HepG2 (cell line): ENCODE results near the gene CBLC. TPM values are rescaled to one million over a fixed set of nuclear protein-coding genes. Genes with fewer than 3 reads are reported as not detected.

Experiments used
- ATAC-seq: fragments of 200-7000 bp; cut with Tn5 transposase; 3 replicates; pipeline ENCODE4 v1.9.1; 2020; ENCODE audit warnings: mild to moderate bottlenecking, moderate library complexity
- BruUV-seq: library from RNA; stranded (reverse); fragments of 400-500 nt; replicated peaks from 2 replicates; lab custom pipeline; 2021; lab: Mats Ljungman, UMichigan
- CTCF ChIA-PET: fragments of 300-600 bp; formaldehyde crosslinking; extraction: SDS; loops from one replicate; lab custom pipeline; 2021; ENCODE audit warnings: low total read pairs, inconsistent platforms, low intra/inter-chr PET ratio; lab: Yijun Ruan, JAX
- POLR2A ChIA-PET: fragments of 350-600 bp; sonication (Branson Sonifier 250); formaldehyde crosslinking; loops from one replicate; lab custom pipeline; 2020; ENCODE audit warnings: antibody characterized with exemption, inconsistent platforms; lab: Yijun Ruan, JAX
- DNase-seq: peaks from one replicate; pipeline ENCODE4 v3.0.0-alpha.2; 2015; ENCODE audit warnings: low spot score
- FAIRE-seq: peaks from 3 replicates; lab custom pipeline; 2011; peaks lifted over from hg19 to GRCh38; lab: Jason Lieb, UNC
- H2AFZ ChIP-seq: one replicate; pipeline ENCODE4 v1.6.1; 2011; ENCODE audit warnings: low read length, inconsistent platforms
- H3K27ac ChIP-seq: fragments of 300-600 bp; 3 replicates; pipeline ENCODE4 v1.8.0; 2011; ENCODE audit warnings: mixed run types, mild to moderate bottlenecking, mixed read lengths, low read length, inconsistent platforms; ENCODE audit not compliant: insufficient read depth; ENCODE audit errors: extremely low read length
- H3K27me3 ChIP-seq, 2 experiments: fragments of 200-600 bp in 1 of 2; 2 replicates in 1 of 2; 3 replicates in 1 of 2; pipeline versions ENCODE4 v1.6.0 to v1.8.0; 2011; ENCODE audit warnings: low read length in 2 of 2, mild to moderate bottlenecking in 2 of 2, moderate library complexity in 2 of 2, inconsistent platforms in 1 of 2; ENCODE audit not compliant: insufficient read depth in 2 of 2, control insufficient read depth in 1 of 2
- H3K36me3 ChIP-seq, 2 experiments: fragments of 200-600 bp in 1 of 2; replicated peaks in 1 of 2; 2 replicates in 1 of 2; 3 replicates in 1 of 2; pipeline versions ENCODE4 v1.5.1 to v1.8.0; 2011; ENCODE audit warnings: low read length in 2 of 2, inconsistent platforms in 1 of 2; ENCODE audit not compliant: insufficient read depth in 2 of 2, control insufficient read depth in 1 of 2
- H3K4me1 ChIP-seq: 2 replicates; pipeline ENCODE4 v1.5.1; 2012; ENCODE audit warnings: low read length, inconsistent platforms; ENCODE audit not compliant: insufficient read depth
- H3K4me2 ChIP-seq: 2 replicates; pipeline ENCODE4 v1.6.0; 2011; ENCODE audit warnings: low read depth, low read length, inconsistent platforms
- H3K4me3 ChIP-seq, 3 experiments: fragments of 200-600 bp in 1 of 3; sonication (generic), shearing (Covaris generic) in 1 of 3; replicated peaks in 1 of 3; 2 replicates each; pipeline ENCODE4 v1.5.1; 2011 to 2016; ENCODE audit warnings: low read length in 3 of 3, inconsistent platforms in 2 of 3, low read depth in 2 of 3, mild to moderate bottlenecking in 2 of 3, control low read depth in 1 of 3, mixed read lengths in 1 of 3; ENCODE audit not compliant: insufficient read depth in 1 of 3
- H3K79me2 ChIP-seq: one replicate; pipeline ENCODE4 v1.6.1; 2011; ENCODE audit warnings: low read length, inconsistent platforms; ENCODE audit not compliant: insufficient read depth
- H3K9ac ChIP-seq: 2 replicates; pipeline ENCODE4 v1.6.0; 2011; ENCODE audit warnings: mild to moderate bottlenecking, low read depth, low read length, inconsistent platforms; ENCODE audit not compliant: insufficient read depth
- H3K9me3 ChIP-seq: 2 replicates; pipeline ENCODE4 v1.5.1; 2012; ENCODE audit warnings: mild to moderate bottlenecking, low read length
- H4K20me1 ChIP-seq: 2 replicates; pipeline ENCODE4 v1.6.0; 2011; ENCODE audit warnings: inconsistent platforms, mild to moderate bottlenecking, low read length, moderate library complexity; ENCODE audit not compliant: insufficient read depth
- EED ChIP-seq: sonication (generic); formaldehyde crosslinking; IDR thresholded peaks from 2 replicates; pipeline ENCODE4 v1.5.0; 2020; ENCODE audit warnings: mild to moderate bottlenecking, missing genetic modification reagents
- JUN ChIP-seq: sonication (generic); formaldehyde crosslinking; IDR thresholded peaks from 2 replicates; pipeline ENCODE4 v1.4.0; 2020; ENCODE audit warnings: mild to moderate bottlenecking, missing genetic modification reagents
- KDM1A ChIP-seq: IDR thresholded peaks from 2 replicates; pipeline ENCODE4 v1.6.1; 2016; ENCODE audit warnings: missing compliant biosample characterization
- MEIS2 ChIP-seq: sonication (generic); formaldehyde crosslinking; IDR thresholded peaks from 2 replicates; pipeline ENCODE4 v1.9.0; 2021; ENCODE audit warnings: mild to moderate bottlenecking, missing genetic modification reagents
- PTBP1 ChIP-seq: fragments of 200-400 bp; formaldehyde crosslinking; IDR thresholded peaks from 2 replicates; pipeline ENCODE4 v1.6.1; 2018; ENCODE audit warnings: low read length, low read depth; ENCODE audit not compliant: poor library complexity, severe bottlenecking
- RBFOX2 ChIP-seq: fragments of 200-400 bp; formaldehyde crosslinking; IDR thresholded peaks from 2 replicates; pipeline ENCODE4 v1.6.1; 2017; ENCODE audit warnings: low read depth, mild to moderate bottlenecking, low read length
- ZMYM3 ChIP-seq: sonication (generic); formaldehyde crosslinking; IDR thresholded peaks from 2 replicates; pipeline ENCODE4 v1.5.1; 2020; ENCODE audit warnings: mild to moderate bottlenecking, missing genetic modification reagents
- ZNF30 ChIP-seq: sonication (generic); formaldehyde crosslinking; IDR thresholded peaks from 2 replicates; pipeline ENCODE4 v1.5.0; 2020; ENCODE audit warnings: mild to moderate bottlenecking, missing genetic modification reagents
- ZNF570 ChIP-seq: sonication (generic); formaldehyde crosslinking; IDR thresholded peaks from 2 replicates; pipeline ENCODE4 v1.4.0; 2020; ENCODE audit warnings: mild to moderate bottlenecking, missing genetic modification reagents, borderline replicate concordance
- ZNF614 ChIP-seq: IDR thresholded peaks from 2 replicates; pipeline ENCODE4 v1.6.1; 2018; ENCODE audit warnings: missing biosample characterization, missing genetic modification reagents, inconsistent platforms, borderline replicate concordance
- ZNF629 ChIP-seq: sonication (generic); formaldehyde crosslinking; conservative IDR thresholded peaks from 2 replicates; pipeline ENCODE4 v1.5.0; 2020; ENCODE audit warnings: missing genetic modification reagents
- ZSCAN31 ChIP-seq: sonication (generic); formaldehyde crosslinking; IDR thresholded peaks from 2 replicates; pipeline ENCODE4 v1.5.0; 2020; ENCODE audit warnings: low read depth, mild to moderate bottlenecking, missing genetic modification reagents
- WGBS: methylation state at CpG from one replicate; pipeline ENCODE4 v1.1.6; 2017; ENCODE audit warnings: low lambda C conversion rate; 5-methylcytosine and 5-hydroxymethylcytosine counted together
- in situ Hi-C: cut with HindIII; loops from 2 replicates; pipeline ENCODE4 v1.10.0; 2017; ENCODE audit warnings: low pct_unique_long_range_greater_than_20kb; ENCODE audit not compliant: extremely low pct_ligation_motif_present
- intact Hi-C: fragments of 100-400 bp; cut with micrococcal nuclease; formaldehyde crosslinking; loops from one replicate; pipeline ENCODE4 v1.10.0; 2022; ENCODE audit not compliant: unreplicated experiment
- polyA plus RNA-seq, 8 experiments: library from polyadenylated mRNA; depleted of rRNA in 3 of 8; stranded (reverse) in 7 of 8; unstranded in 1 of 8; fragments of >200 nt; fragmentation: Illumina TruSeq in 4 of 8; extraction: Trizol in 4 of 8; gene quantifications; 2 replicates each; pipeline versions ENCODE4 v1.2.1 to v1.2.3, GENCODE V29; 2011 to 2016; ENCODE audit warnings: low read depth in 4 of 8, missing spikeins in 1 of 8, mixed read lengths in 1 of 8; ENCODE audit not compliant: insufficient read depth in 1 of 8
- total RNA-seq, 5 experiments: library from RNA; depleted of rRNA; stranded (reverse); fragments of >200 nt; fragmentation: Illumina TruSeq; extraction: Trizol; gene quantifications; 2 replicates each; pipeline ENCODE4 v1.2.3, GENCODE V29; 2016; ENCODE audit warnings: low read depth in 1 of 5
- TF ChIP-seq, protein P1 (sequence below): sonication (generic); formaldehyde crosslinking; IDR thresholded peaks from 2 replicates; pipeline ENCODE4 v1.4.0; 2020; ENCODE audit warnings: missing genetic modification reagents, borderline replicate concordance

CBLC gene
- total and polyA plus RNA-seq, 2 of the 13 experiments (the other 11 are each of a cell fraction or from before 2014, with no cell fraction given) = 1.8 to 2.6 TPM

DNA sequence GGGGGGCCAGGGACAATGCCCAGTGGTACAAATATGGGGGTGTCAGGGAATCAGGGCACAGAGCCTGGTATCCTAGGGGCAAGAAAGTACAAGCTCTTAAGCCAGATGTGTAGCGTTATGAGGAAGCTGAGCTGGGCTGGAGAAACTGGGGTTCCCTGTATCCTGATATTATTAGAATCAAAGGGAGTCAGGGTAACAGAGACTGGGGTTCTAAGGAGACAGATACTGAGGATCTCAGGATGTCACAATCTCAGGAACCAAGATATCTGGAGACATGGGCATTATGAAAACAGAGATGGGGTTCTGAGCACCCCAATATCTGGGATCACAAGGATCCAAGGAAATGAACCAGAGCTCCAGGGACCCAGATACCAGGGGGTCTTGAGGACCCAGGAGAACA, 28.4 kb upstream of the CBLC start (continued):
- TF ChIP-seq, protein P1, sequence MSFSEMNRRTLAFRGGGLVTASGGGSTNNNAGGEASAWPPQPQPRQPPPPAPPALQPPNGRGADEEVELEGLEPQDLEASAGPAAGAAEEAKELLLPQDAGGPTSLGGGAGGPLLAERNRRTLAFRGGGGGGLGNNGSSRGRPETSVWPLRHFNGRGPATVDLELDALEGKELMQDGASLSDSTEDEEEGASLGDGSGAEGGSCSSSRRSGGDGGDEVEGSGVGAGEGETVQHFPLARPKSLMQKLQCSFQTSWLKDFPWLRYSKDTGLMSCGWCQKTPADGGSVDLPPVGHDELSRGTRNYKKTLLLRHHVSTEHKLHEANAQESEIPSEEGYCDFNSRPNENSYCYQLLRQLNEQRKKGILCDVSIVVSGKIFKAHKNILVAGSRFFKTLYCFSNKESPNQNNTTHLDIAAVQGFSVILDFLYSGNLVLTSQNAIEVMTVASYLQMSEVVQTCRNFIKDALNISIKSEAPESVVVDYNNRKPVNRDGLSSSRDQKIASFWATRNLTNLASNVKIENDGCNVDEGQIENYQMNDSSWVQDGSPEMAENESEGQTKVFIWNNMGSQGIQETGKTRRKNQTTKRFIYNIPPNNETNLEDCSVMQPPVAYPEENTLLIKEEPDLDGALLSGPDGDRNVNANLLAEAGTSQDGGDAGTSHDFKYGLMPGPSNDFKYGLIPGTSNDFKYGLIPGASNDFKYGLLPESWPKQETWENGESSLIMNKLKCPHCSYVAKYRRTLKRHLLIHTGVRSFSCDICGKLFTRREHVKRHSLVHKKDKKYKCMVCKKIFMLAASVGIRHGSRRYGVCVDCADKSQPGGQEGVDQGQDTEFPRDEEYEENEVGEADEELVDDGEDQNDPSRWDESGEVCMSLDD (CRISPR knock-in tag) = peak; percentile 54; the same call in 1 of the 2 replicates

DNA sequence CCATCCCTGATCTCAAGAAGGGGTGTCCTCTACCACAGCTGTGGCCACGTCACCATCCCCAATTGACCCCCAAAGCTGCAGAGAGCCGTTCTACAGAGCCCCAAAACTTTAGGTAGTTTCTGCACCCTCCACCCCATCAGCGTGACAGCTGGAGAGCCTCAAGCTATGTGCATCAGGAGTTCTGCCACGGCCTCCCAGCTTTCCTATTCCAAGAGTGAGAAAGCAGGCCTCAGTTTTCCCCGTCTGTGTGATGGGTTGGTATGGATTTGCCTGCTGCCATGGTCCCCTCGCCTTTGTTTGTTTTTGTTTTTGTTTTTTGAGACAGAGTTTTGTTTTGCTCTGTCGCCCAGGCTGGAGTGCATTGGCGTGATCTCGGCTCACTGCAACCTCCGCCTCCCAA, 27.7 kb upstream of the CBLC start:
- 93% methylated on average over 10 of the region's 10 CpGs for WGBS
- ChIA-PET POLR2A (interaction anchor here (1.2 to 1.7 kb wide), 2 partner anchors 11 to 25 kb away, joined by 8 to 9 read pairs; no protein-coding TSS in a partner anchor), CTCF (no interaction called here)
- H3K4me1 ChIP-seq = peaks cover 80% of the 10 kb centered on the region
- no peak for ATAC-seq
- no TSS peak for BruUV-seq
- peak overlapping the region; percentile 71 to 97 (median 79); a peak in 5 of 6 replicates for H3K4me3 ChIP-seq
- in situ Hi-C loops (no loop called here), intact Hi-C loops (no loop called here)
- DNase-seq = no peak
- peak overlapping the region; percentile 84 for H3K4me2 ChIP-seq
- H2AFZ ChIP-seq = no peak overlapping the region
- H3K79me2 ChIP-seq = peaks cover 16% of the 10 kb centered on the region
- H3K36me3 ChIP-seq = peaks cover 2 to 8% of the 10 kb centered on the region in 2 experiments; a peak in 4 of 5 replicates
- TF ChIP-seq KDM1A (0 out of 2 replicates have a peak, but pooled peaks have one; percentile 10), ZNF570 (no peak), RBFOX2 (0 out of 2 replicates have a peak, but pooled peaks have one; percentile 27), ZNF30 (CRISPR knock-in tag) (no peak), JUN (CRISPR knock-in tag) (no peak), MEIS2 (CRISPR knock-in tag) (no peak), ZSCAN31 (CRISPR knock-in tag) (no peak), ZNF614 (CRISPR knock-in tag) (no peak), PTBP1 (no peak), ZMYM3 (CRISPR knock-in tag) (peak; percentile 67; the same call in 1 of the 2 replicates), ZNF629 (CRISPR knock-in tag) (peak; percentile 95), EED (CRISPR knock-in tag) (no peak)
- no peaks in the 10 kb centered on the region for H4K20me1 ChIP-seq
- peak overlapping the region; percentile 95 for H3K27ac ChIP-seq
- FAIRE-seq = no peak
- H3K9me3 ChIP-seq = no peaks in the 10 kb centered on the region
- H3K9ac ChIP-seq = no peak overlapping the region
- H3K27me3 ChIP-seq = no peaks in the 10 kb centered on the region; a peak in 1 of 5 replicates
